ENCODE measurements around the gene DOCK6.
A peak's percentile ranks its signal among the peaks of the same experiment; 100 is the strongest.

The DOCK6 gene

GRCh38 chr19:11209839-11210655, 52.3 kb downstream of the DOCK6 start:
- Histone ChIP-seq H3K36me3 (ENCODE audit: control insufficient read depth in 2 of 2, insufficient read depth in 1 of 2, low read length in 2 of 2) (peaks cover 4 to 13% of the 10 kb centered on the region in 2 experiments; a peak in 2 of 3 replicates), H3K9me3 (ENCODE audit: control insufficient read depth, insufficient read depth, low read depth, low read length) (no peaks in the 10 kb centered on the region), H3K4me3 (ENCODE audit: low read depth, low read length) (no peak overlapping the region), H3K4me1 (ENCODE audit: control insufficient read depth, insufficient read depth, low read length) (no peaks in the 10 kb centered on the region), H3K27ac (ENCODE audit: extremely low read depth, low read depth, low read length) (no peak overlapping the region)
- ChIA-PET POLR2A (no interaction called here), CTCF (no interaction called here)
- TF ChIP-seq ZNF843 (tag by site-specific recombination; IDR thresholded peaks at IDR 0.05) (no peak), SP2 (tag by site-specific recombination; IDR thresholded peaks at IDR 0.05) (peak; percentile 4; the same call in 1 of the 2 replicates), BCL11B (tag by site-specific recombination; IDR thresholded peaks at IDR 0.05; ENCODE audit: low read depth) (peak; percentile 43; the same call in 1 of the 2 replicates), ZNF175 (tag by site-specific recombination; IDR thresholded peaks at IDR 0.05) (no peak), ZNF266 (tag by site-specific recombination; IDR thresholded peaks at IDR 0.05; ENCODE audit: low read depth) (0 out of 2 replicates have a peak, but pooled peaks have one; percentile 16), ZEB2 (tag by site-specific recombination; IDR thresholded peaks at IDR 0.05) (peak; percentile 100), ZBTB10 (tag by site-specific recombination; IDR thresholded peaks at IDR 0.05) (0 out of 2 replicates have a peak, but pooled peaks have one; percentile 31), ZNF239 (tag by site-specific recombination; IDR thresholded peaks at IDR 0.05) (0 out of 2 replicates have a peak, but pooled peaks have one; percentile 22), ZNF626 (tag by site-specific recombination; IDR thresholded peaks at IDR 0.05) (no peak)

GRCh38 chr19:11208561-11209471, 53.5 kb downstream of the DOCK6 start:
- ChIA-PET POLR2A (no interaction called here), CTCF (interaction anchor here (0.7 kb wide), 1 partner anchor 223 kb away, joined by 5 read pairs; no protein-coding TSS in a partner anchor)
- Histone ChIP-seq H3K36me3 (ENCODE audit: control insufficient read depth in 2 of 2, insufficient read depth in 1 of 2, low read length in 2 of 2) (peaks cover 4 to 7% of the 10 kb centered on the region in 2 experiments; a peak in 2 of 3 replicates), H3K4me1 (ENCODE audit: control insufficient read depth, insufficient read depth, low read length) (no peaks in the 10 kb centered on the region), H3K27ac (ENCODE audit: extremely low read depth, low read depth, low read length) (no peak overlapping the region), H3K9me3 (ENCODE audit: control insufficient read depth, insufficient read depth, low read depth, low read length) (no peaks in the 10 kb centered on the region), H3K4me3 (ENCODE audit: low read depth, low read length) (no peak overlapping the region)
- no peak for TF ChIP-seq CTCF (tag by site-specific recombination; IDR thresholded peaks at IDR 0.05)
- TF ChIP-seq ZNF202 (tag by site-specific recombination; IDR thresholded peaks at IDR 0.05; ENCODE audit: borderline replicate concordance), result no peak
- TF ChIP-seq ZNF10 (tag by site-specific recombination; IDR thresholded peaks at IDR 0.05), result no peak
- no peak for TF ChIP-seq ZBTB8A (tag by site-specific recombination; IDR thresholded peaks at IDR 0.05)
- no peak for TF ChIP-seq PBX3 (CRISPR knock-in tag; IDR thresholded peaks at IDR 0.05)
- peak; percentile 100 for TF ChIP-seq ZEB2 (tag by site-specific recombination; IDR thresholded peaks at IDR 0.05)
- TF ChIP-seq, protein P1, sequence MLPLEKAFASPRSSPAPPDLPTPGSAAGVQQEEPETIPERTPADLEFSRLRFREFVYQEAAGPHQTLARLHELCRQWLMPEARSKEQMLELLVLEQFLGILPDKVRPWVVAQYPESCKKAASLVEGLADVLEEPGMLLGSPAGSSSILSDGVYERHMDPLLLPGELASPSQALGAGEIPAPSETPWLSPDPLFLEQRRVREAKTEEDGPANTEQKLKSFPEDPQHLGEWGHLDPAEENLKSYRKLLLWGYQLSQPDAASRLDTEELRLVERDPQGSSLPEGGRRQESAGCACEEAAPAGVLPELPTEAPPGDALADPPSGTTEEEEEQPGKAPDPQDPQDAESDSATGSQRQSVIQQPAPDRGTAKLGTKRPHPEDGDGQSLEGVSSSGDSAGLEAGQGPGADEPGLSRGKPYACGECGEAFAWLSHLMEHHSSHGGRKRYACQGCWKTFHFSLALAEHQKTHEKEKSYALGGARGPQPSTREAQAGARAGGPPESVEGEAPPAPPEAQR (tag by site-specific recombination; IDR thresholded peaks at IDR 0.05), result no peak
- TF ChIP-seq, protein P2, sequence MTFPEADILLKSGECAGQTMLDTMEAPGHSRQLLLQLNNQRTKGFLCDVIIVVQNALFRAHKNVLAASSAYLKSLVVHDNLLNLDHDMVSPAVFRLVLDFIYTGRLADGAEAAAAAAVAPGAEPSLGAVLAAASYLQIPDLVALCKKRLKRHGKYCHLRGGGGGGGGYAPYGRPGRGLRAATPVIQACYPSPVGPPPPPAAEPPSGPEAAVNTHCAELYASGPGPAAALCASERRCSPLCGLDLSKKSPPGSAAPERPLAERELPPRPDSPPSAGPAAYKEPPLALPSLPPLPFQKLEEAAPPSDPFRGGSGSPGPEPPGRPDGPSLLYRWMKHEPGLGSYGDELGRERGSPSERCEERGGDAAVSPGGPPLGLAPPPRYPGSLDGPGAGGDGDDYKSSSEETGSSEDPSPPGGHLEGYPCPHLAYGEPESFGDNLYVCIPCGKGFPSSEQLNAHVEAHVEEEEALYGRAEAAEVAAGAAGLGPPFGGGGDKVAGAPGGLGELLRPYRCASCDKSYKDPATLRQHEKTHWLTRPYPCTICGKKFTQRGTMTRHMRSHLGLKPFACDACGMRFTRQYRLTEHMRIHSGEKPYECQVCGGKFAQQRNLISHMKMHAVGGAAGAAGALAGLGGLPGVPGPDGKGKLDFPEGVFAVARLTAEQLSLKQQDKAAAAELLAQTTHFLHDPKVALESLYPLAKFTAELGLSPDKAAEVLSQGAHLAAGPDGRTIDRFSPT (tag by site-specific recombination; IDR thresholded peaks at IDR 0.05), result peak; percentile 38; the same call in 1 of the 2 replicates
